ENCODE results near the gene KLHL42. TPM values are rescaled to one million over a fixed set of nuclear protein-coding genes. Genes with fewer than 3 reads are reported as not detected.
"Not testable (repeated sequence)": the region's sequence is repeated elsewhere in the genome, so short reads cannot be mapped to it uniquely, and the experiment has no call there.

KLHL42 gene
- total and polyA plus RNA-seq, 2 of the 8 experiments (the other 6 are each of a cell fraction or from before 2014, with no cell fraction given), result 13.6 to 21.6 TPM

DNA sequence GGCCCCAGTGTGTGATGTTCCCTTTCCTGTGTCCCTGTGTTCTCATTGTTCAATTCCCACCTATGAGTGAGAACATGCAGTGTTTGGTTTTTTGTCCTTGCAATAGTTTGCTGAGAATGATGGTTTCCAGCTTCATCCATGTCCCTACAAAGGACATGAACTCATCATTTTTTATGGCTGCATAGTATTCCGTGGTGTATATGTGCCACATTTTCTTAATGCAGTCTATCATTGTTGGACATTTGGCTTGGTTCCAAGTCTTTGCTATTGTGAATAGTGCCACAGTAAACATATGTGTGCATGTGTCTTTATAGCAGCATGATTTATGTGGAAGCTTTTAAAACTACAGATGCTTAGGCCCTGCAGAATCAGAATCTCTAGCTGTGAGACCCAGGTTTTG, 34.3 kb upstream of the KLHL42 start:
- H3K79me1 ChIP-seq (ENCODE audit: low read depth, low read length); H3K56ac ChIP-seq (replicated peaks; ENCODE audit: insufficient read length, low read depth, low read length); H4K8ac ChIP-seq (ENCODE audit: extremely low read depth, insufficient read depth, low read length); H3K4me3 ChIP-seq (ENCODE audit: extremely low read depth in 1 of 4, insufficient read depth in 2 of 4, low read depth in 3 of 4, low read length in 4 of 4); H2BK12ac ChIP-seq (ENCODE audit: low read depth, low read length); H2BK120ac ChIP-seq (replicated peaks; ENCODE audit: low read depth, low read length); H3K9me3 ChIP-seq (ENCODE audit: insufficient read depth in 2 of 2, low read depth in 1 of 2, low read length in 1 of 2); H4K20me1 ChIP-seq (replicated peaks in 1 of 2; ENCODE audit: control insufficient read depth in 1 of 2, insufficient read depth in 2 of 2, low read length in 2 of 2); FAIRE-seq; H4K91ac ChIP-seq (replicated peaks; ENCODE audit: insufficient read length, low read length); H3K27me3 ChIP-seq (replicated peaks in 1 of 4; ENCODE audit: control insufficient read depth in 3 of 4, extremely low read depth in 1 of 4, insufficient read depth in 3 of 4, low read length in 3 of 4); H3K4me2 ChIP-seq (ENCODE audit: insufficient read depth in 1 of 2, low read depth in 2 of 2, low read length in 2 of 2); H2AK5ac ChIP-seq (ENCODE audit: low read depth, low read length); H3K23me2 ChIP-seq (ENCODE audit: low read depth, low read length); H3K18ac ChIP-seq (ENCODE audit: extremely low read depth, low read length); H2BK15ac ChIP-seq (ENCODE audit: low read length); H3K27ac ChIP-seq (ENCODE audit: low read depth, low read length); POLR2A ChIA-PET (ENCODE audit: partially characterized antibody); H3K4me1 ChIP-seq (replicated peaks in 1 of 4; ENCODE audit: control insufficient read depth in 3 of 4, insufficient read depth in 4 of 4, low read length in 3 of 4); H3K14ac ChIP-seq (ENCODE audit: insufficient read length); DNase-seq (ENCODE audit: low read depth in 1 of 2, low spot score in 2 of 2); H3K9ac ChIP-seq (replicated peaks in 1 of 4; ENCODE audit: extremely low read depth in 1 of 4, low read depth in 3 of 4, low read length in 3 of 4); H2BK5ac ChIP-seq (ENCODE audit: low read depth, low read length); H3K23ac ChIP-seq (ENCODE audit: insufficient read length); H2BK20ac ChIP-seq (ENCODE audit: low read length); H2AFZ ChIP-seq (ENCODE audit: low read length); H4K5ac ChIP-seq (ENCODE audit: insufficient read length, low read depth, low read length); H3K79me2 ChIP-seq (ENCODE audit: control insufficient read depth in 1 of 2, insufficient read depth in 2 of 2, low read length in 2 of 2); H3K4ac ChIP-seq (replicated peaks; ENCODE audit: insufficient read length, low read depth, low read length): not testable (repeated sequence)
- CTCF ChIA-PET (ENCODE audit: partially characterized antibody), result interaction anchor here (1.0 to 1.7 kb wide), 3 partner anchors 11 to 161 kb away, joined by 3 to 4 read pairs (median 4); no protein-coding TSS in a partner anchor
- WGBS, 2 experiments (ENCODE audit: extremely low coverage in 1 of 2, insufficient coverage in 1 of 2, insufficient read length in 1 of 2, insufficient replicate concordance in 2 of 2, low coverage in 1 of 2, low lambda C conversion rate in 2 of 2, missing lambda C conversion rate in 1 of 2), result 86% methylated on average over 1 of the region's 1 CpG; no CpG with 5 or more reads in 1 of the 2 experiments
- H3K36me3 ChIP-seq (ENCODE audit: control insufficient read depth in 2 of 4, insufficient read depth in 4 of 4, low read length in 3 of 4), result peaks cover 0 to 15% (median 3%) of the 10 kb centered on the region in 4 experiments; a peak in 3 of 8 replicates

All from H1 (cell line).